Measurements from ENCODE around the gene SLC44A5.

- TF ChIP-seq, protein P1, sequence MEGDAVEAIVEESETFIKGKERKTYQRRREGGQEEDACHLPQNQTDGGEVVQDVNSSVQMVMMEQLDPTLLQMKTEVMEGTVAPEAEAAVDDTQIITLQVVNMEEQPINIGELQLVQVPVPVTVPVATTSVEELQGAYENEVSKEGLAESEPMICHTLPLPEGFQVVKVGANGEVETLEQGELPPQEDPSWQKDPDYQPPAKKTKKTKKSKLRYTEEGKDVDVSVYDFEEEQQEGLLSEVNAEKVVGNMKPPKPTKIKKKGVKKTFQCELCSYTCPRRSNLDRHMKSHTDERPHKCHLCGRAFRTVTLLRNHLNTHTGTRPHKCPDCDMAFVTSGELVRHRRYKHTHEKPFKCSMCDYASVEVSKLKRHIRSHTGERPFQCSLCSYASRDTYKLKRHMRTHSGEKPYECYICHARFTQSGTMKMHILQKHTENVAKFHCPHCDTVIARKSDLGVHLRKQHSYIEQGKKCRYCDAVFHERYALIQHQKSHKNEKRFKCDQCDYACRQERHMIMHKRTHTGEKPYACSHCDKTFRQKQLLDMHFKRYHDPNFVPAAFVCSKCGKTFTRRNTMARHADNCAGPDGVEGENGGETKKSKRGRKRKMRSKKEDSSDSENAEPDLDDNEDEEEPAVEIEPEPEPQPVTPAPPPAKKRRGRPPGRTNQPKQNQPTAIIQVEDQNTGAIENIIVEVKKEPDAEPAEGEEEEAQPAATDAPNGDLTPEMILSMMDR (conservative IDR thresholded peaks at IDR 0.05; ENCODE audit: low read length): no peak
- TF ChIP-seq EZH2phosphoT487 (IDR thresholded peaks at IDR 0.05; ENCODE audit: borderline replicate concordance): no peak
Observed at GRCh38 chr1:75582725-75583261, 28.1 kb downstream of the SLC44A5 start.
